ENCODE data around the gene DOCK11. TPM values are rescaled to one million over a fixed set of nuclear protein-coding genes. Genes with fewer than 3 reads are reported as not detected.

Gene DOCK11
- total and polyA plus RNA-seq, 9 of the 15 experiments (the other 6 are each of a cell fraction or from before 2014, with no cell fraction given) = 41.8 to 77.8 (median 50.9) TPM

GRCh38 chrX:118536687-118537461, 41.3 kb downstream of the DOCK11 start:
- FAIRE-seq (peak; percentile 85), ATAC-seq (peak; percentile 89), DNase-seq (ENCODE audit: extremely low read depth in 1 of 4, low spot score in 3 of 4) (peak in 3 of 4 experiments; percentile 21 to 58 (median 24))
- POLR2A ChIA-PET = no interaction called here
- no peaks in the 10 kb centered on the region for H3K9me3 ChIP-seq (replicated peaks; ENCODE audit: control insufficient read depth, insufficient read depth, low read depth, low read length)
- H3K36me3 ChIP-seq (ENCODE audit: control insufficient read depth, insufficient read depth, low read length) = peaks cover 5% of the 10 kb centered on the region; the same call in 1 of the 3 replicates
- no peak overlapping the region for H3K4me2 ChIP-seq (ENCODE audit: insufficient read depth, low read length)
- peak overlapping the region; percentile 4; the same call in 1 of the 2 replicates for H2AFZ ChIP-seq (ENCODE audit: low read depth, low read length)
- peaks cover 0 to 17% of the 10 kb centered on the region in 2 experiments; a peak in 2 of 5 replicates for H3K4me1 ChIP-seq (replicated peaks in 1 of 2; ENCODE audit: control insufficient read depth in 2 of 2, insufficient read depth in 2 of 2, low read length in 2 of 2)
- CTCF ChIA-PET (ENCODE audit: low intra/inter-chr PET ratio) = no interaction called here
- no peaks in the 10 kb centered on the region for H3K27me3 ChIP-seq (ENCODE audit: control insufficient read depth in 2 of 2, insufficient read depth in 2 of 2, low read length in 2 of 2)
- BruUV-seq (replicated peaks) = no TSS peak
- intact Hi-C loops (cut with micrococcal nuclease) = no loop called here
- H4K20me1 ChIP-seq (replicated peaks; ENCODE audit: control insufficient read depth, insufficient read depth, low read length) = no peaks in the 10 kb centered on the region
- no peak overlapping the region for H3K9ac ChIP-seq (ENCODE audit: insufficient read depth in 1 of 2, low read depth in 2 of 2, low read length in 2 of 2)
- in situ Hi-C loops (cut with MboI) = no loop called here
- peak overlapping the region; percentile 36; the same call in 2 of the 3 replicates for H3K27ac ChIP-seq (ENCODE audit: extremely low read depth, low read depth, low read length)
- H3K4me3 ChIP-seq = no peak overlapping the region
- H3K9me1 ChIP-seq (ENCODE audit: control insufficient read depth, insufficient read depth, low read length) = no peaks in the 10 kb centered on the region
- WGBS (ENCODE audit: insufficient coverage, low coverage, missing lambda C conversion rate) = 17% methylated on average over 6 of the region's 6 CpGs
- peaks cover 79% of the 10 kb centered on the region for H3K79me2 ChIP-seq (ENCODE audit: control insufficient read depth, insufficient read depth, low read length)
- peak in 1 of 3 experiments; percentile 81 for TF ChIP-seq YY1 (IDR thresholded peaks at IDR 0.05; ENCODE audit: borderline replicate concordance in 1 of 3, control insufficient read depth in 1 of 3, extremely low read depth in 1 of 3, insufficient read depth in 3 of 3, insufficient read length in 1 of 3, insufficient replicate concordance in 2 of 3, low read depth in 1 of 3, low read length in 2 of 3)
- TF ChIP-seq GABPA (tag; conservative IDR thresholded peaks at IDR 0.05; ENCODE audit: low read depth) = peak; percentile 38; the same call in 1 of the 2 replicates
- TF ChIP-seq ZNF699 (CRISPR knock-in tag; IDR thresholded peaks at IDR 0.05; ENCODE audit: insufficient replicate concordance) = no peak
- TF ChIP-seq CAMTA2 (CRISPR knock-in tag; conservative IDR thresholded peaks at IDR 0.05) = no peak
- 0 out of 2 replicates have a peak, but pooled peaks have one; percentile 25 for TF ChIP-seq GABPB1 (CRISPR knock-in tag; IDR thresholded peaks at IDR 0.05)
- peak in 1 of 2 experiments; percentile 28; a peak in 1 of 4 replicates for TF ChIP-seq RCOR1 (IDR thresholded peaks at IDR 0.05; ENCODE audit: borderline replicate concordance in 1 of 2, low read depth in 2 of 2, low read length in 2 of 2)
- TF ChIP-seq CREB3 (tag; conservative IDR thresholded peaks at IDR 0.05; ENCODE audit: low read depth) = no peak
- 0 out of 2 replicates have a peak, but pooled peaks have one; percentile 28 for TF ChIP-seq TEAD4 (IDR thresholded peaks at IDR 0.05; ENCODE audit: low read length)
- no peak for TF ChIP-seq TEAD4 (CRISPR knock-in tag; IDR thresholded peaks at IDR 0.05; ENCODE audit: borderline replicate concordance)
- TF ChIP-seq POLR2B (IDR thresholded peaks at IDR 0.05; ENCODE audit: low read depth, partially characterized antibody) = no peak
- no peak for TF ChIP-seq ZBTB8A (IDR thresholded peaks at IDR 0.05; ENCODE audit: partially characterized antibody)
- no peak for TF ChIP-seq MAX (CRISPR knock-in tag; IDR thresholded peaks at IDR 0.05)
- no peak for TF ChIP-seq FOXJ3 (CRISPR knock-in tag; IDR thresholded peaks at IDR 0.05)
- peak; percentile 81 for TF ChIP-seq ETV1 (tag; conservative IDR thresholded peaks at IDR 0.05; ENCODE audit: low read depth)
- peak; percentile 44 to 67 (median 52) for TF ChIP-seq CTCF (IDR thresholded peaks at IDR 0.05 in 2 of 3, conservative IDR thresholded peaks at IDR 0.05 in 1 of 3; ENCODE audit: insufficient read depth in 2 of 3, low read depth in 1 of 3, low read length in 3 of 3)
- TF ChIP-seq ZNF274 (IDR thresholded peaks at IDR 0.05; ENCODE audit: borderline replicate concordance, low read depth, low read length) = no peak
- no peak for TF ChIP-seq POLR3A (IDR thresholded peaks at IDR 0.05; ENCODE audit: borderline replicate concordance, extremely low read depth, insufficient read depth, insufficient read length)
